Left forelimb (tissue), 1 donor: ENCODE data around the gene RNASET2.
"Not testable (repeated sequence)": the region's sequence is repeated elsewhere in the genome, so short reads cannot be mapped to it uniquely, and the experiment has no call there.

Experiments
- DNase-seq: peaks from one replicate; pipeline ENCODE4 v3.0.0-alpha.2; 2018; ENCODE audit warnings: low spot score

Gene RNASET2

GRCh38 chr6:166927240-166927934, 29.0 kb downstream of the RNASET2 start:
- DNase-seq: no peak

- no peak for DNase-seq
Observed at GRCh38 chr6:166926748-166927147, 29.6 kb downstream of the RNASET2 start.

GRCh38 chr6:166925141-166925996, 31.0 kb downstream of the RNASET2 start:
- DNase-seq: no peak

DNA sequence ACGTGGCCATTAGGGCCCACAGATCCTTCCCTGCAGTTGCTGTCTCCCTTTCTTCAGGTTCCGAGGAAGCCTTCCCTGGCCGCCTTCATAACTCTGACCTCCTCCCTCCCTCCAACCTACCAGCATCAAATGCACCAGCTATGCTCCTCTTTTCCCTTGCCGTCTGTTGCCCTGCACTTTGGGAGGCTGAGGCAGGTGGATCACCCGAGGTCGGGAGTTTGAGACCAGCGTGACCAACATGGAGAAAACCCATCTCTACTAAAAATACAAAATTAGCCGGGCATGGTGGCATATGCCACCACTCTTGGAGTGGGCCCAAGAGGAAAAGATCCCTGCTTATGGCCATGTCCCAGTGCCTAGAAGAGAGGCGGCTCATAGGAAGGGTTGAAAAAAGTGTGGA, 31.8 kb downstream of the RNASET2 start:
- DNase-seq: no peak

DNA sequence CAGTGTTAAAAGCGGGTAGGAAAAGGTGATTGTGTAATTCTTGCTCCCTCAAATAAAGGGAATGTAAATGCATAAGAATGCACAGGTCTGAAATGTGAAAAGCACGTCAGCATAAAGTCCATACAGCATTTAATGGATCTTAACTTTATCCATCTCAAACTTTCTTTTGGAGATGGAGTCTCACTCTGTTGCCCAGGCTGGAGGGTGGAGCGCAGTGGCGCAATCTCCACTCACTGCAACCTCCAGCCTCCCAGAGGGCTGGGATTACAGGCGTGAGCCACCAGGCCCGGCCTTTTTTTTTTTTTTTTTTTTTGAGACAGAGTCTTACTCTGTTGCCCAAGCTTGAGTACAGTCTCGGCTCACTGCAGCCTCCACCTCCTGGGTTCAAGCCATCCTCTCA, 33.4 kb downstream of the RNASET2 start:
- no peak for DNase-seq

GRCh38 chr6:166921570-166921969, 34.8 kb downstream of the RNASET2 start:
- DNase-seq: no peak

- no peak for DNase-seq
Observed at GRCh38 chr6:166916824-166917223, 39.5 kb downstream of the RNASET2 start.

GRCh38 chr6:166915484-166915883, 40.9 kb downstream of the RNASET2 start:
- not testable (repeated sequence) for DNase-seq

- not testable (repeated sequence) for DNase-seq
Observed at GRCh38 chr6:166914952-166915351, 41.4 kb downstream of the RNASET2 start.

- no peak for DNase-seq
Observed at GRCh38 chr6:166911248-166911677, 45.1 kb downstream of the RNASET2 start.

GRCh38 chr6:166910601-166911000, 45.7 kb downstream of the RNASET2 start:
- DNase-seq: no peak

DNA sequence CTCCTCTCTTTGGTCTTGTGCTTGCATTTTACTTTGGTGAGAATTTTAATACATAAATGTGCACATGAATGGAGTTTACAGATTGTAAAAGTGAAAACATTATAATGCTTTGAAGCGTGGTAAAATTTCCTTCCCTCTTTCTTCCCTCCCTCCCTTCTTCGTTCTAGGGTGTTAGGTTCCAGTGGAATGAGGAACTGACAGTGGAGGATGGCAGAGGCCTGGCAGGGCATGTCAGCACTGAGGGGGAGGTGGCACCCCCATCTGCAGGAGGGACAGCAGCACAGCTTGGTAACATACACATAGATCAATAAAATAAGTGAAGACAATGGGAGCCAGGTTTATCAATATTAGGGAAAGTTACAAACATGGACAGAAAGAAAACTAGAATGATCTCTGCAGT, 47.5 kb downstream of the RNASET2 start:
- DNase-seq: no peak

DNA sequence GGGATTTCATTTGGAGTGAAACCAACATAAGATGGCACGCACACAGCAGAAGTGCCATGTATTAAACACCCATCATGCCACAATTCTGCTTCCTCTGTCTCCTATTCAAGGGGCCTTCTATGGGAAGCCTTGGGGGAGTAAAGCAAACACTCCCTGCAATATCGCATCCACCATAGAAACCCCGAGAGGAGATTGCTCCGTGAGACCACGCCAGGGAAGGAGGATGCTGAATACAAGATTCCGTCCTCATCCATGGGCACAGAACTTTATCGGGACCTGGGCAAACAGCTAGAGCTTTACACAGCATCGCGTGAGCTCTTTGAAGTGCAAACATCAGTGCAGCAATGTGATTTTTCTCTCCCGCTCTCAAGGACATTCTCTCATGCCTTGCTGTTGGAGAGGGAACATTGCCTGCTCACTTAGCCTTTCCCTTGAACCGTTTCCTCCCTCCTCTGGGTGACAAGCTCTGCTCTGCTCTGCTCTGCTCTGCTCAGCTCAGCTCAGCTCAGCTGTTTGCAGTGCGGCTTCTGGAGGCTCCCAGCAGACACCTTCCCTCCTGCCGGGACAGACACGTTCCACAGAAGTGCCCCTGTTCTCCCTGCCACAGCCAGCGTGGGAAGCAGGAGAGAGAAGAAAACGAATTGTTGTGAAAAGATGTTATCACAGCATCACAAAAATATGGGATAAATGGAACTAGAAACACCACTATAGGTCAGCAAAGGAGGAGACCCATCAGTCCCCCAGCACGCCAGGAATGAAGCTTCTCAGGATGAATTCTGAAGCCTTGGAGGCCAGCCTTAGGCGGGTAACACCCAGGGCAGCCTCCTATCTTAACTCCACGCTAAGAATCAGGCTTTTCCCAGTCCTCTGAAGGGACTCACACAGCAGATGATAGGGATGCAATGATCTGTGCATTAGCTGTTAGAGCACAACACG, 48.2 kb downstream of the RNASET2 start:
- no peak for DNase-seq

DNA sequence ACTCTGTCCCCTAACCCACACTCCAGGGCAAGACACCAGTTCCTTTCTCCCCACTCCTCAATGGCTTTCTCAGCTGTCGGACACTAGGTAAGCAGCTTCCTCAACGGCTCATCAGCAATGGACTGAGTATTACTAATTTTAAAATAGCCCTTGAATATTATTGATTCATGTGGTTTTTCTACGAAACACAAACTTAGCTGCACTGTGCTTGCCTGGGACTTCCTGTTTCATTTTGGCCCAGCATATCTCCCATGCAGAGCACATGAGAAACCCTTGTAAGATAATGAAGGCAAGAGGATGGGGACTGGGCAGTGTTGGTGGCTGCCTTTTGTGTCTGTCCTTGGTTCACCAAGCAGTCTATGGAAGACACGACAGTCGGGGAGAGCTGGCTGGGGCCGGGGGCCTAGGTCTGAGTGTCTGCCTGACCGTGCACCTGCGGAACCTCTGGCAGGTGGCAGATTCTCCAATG, 48.9 kb downstream of the RNASET2 start:
- no peak for DNase-seq

GRCh38 chr6:166906376-166907044, 49.8 kb downstream of the RNASET2 start:
- DNase-seq: no peak

GRCh38 chr6:166905505-166906134, 50.7 kb downstream of the RNASET2 start:
- DNase-seq: no peak

DNA sequence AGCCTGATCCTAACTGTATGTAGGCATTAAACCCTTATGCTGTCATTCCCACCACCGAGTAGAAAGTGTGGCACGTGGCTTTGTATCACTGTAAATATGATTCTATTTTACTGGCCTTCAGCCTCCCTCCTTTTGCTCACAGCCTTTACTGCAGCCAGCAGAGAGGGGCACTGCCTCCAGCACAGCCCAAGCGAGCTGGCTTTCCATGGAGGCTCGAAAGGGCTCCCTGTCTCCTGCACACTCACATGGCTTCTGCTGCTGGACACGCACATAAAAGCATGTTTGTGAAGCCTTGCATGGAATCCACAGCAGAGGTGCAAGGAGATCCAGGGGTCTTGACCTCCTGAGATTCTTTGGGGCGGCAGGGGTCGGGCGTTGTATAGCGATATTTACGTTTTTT, 51.3 kb downstream of the RNASET2 start:
- DNase-seq: no peak

- DNase-seq: no peak
Observed at GRCh38 chr6:166904101-166904746, 52.1 kb downstream of the RNASET2 start.

- DNase-seq: no peak
Observed at GRCh38 chr6:166903500-166903899, 52.9 kb downstream of the RNASET2 start.

GRCh38 chr6:166903027-166903426, 53.3 kb downstream of the RNASET2 start:
- no peak for DNase-seq
